GM23248 (cell line): Measurements from ENCODE around the gene AFF3.

Source experiments
- EZH2 ChIP-seq: fragments of 200-600 bp; sonication (generic); IDR thresholded peaks from 2 replicates; pipeline ENCODE4 v1.6.1; 2018; ENCODE audit warnings: antibody characterized with exemption, mild to moderate bottlenecking; ENCODE audit not compliant: insufficient read depth, poor library complexity, severe bottlenecking
- EZH2phosphoT487 ChIP-seq: fragments of 200-600 bp; sonication (generic); IDR thresholded peaks from 2 replicates; pipeline ENCODE4 v1.6.1; 2018; ENCODE audit warnings: antibody characterized with exemption, moderate library complexity, mild to moderate bottlenecking, low read depth; ENCODE audit not compliant: insufficient read depth

DNA sequence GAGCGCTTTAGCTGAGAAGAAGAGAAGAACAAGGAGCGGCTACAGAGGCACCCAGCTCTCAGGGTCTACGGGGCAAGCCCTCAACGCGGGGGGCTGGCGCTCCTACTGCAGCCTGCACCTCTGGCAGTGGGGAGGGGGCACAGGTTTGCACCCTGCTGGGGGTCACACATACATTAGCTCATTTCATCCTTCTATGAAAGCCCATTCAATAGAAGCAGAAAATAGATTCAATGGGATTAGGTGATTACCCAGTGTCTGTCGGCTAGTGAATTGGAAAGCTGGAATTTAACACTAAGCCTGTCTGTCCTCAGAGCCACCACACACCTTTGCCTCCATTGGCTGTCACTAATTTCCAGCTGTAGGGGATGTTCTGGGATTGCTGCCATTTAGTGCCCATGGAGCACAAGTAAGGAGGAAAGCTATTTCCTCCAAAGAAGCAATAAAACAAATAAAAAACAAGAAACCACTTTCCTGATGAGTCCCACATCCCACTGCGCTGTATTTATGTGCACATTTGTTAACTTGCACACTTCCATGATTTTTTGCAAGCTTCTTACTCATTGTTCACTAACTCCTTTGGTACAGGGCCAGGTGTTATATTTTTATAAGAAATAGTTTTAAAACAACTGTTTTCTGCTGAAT is 333.0 kb downstream of the AFF3 start:
- TF ChIP-seq EZH2 (no peak), EZH2phosphoT487 (no peak)
